HG03460 (cell line): ENCODE measurements around the gene HELZ2.

Source experiments
- ATAC-seq: cut with Tn5 transposase; IDR thresholded peaks from one replicate; pipeline ENCODE4 v1.9.1; 2021; ENCODE audit not compliant: unreplicated experiment

The HELZ2 gene

DNA sequence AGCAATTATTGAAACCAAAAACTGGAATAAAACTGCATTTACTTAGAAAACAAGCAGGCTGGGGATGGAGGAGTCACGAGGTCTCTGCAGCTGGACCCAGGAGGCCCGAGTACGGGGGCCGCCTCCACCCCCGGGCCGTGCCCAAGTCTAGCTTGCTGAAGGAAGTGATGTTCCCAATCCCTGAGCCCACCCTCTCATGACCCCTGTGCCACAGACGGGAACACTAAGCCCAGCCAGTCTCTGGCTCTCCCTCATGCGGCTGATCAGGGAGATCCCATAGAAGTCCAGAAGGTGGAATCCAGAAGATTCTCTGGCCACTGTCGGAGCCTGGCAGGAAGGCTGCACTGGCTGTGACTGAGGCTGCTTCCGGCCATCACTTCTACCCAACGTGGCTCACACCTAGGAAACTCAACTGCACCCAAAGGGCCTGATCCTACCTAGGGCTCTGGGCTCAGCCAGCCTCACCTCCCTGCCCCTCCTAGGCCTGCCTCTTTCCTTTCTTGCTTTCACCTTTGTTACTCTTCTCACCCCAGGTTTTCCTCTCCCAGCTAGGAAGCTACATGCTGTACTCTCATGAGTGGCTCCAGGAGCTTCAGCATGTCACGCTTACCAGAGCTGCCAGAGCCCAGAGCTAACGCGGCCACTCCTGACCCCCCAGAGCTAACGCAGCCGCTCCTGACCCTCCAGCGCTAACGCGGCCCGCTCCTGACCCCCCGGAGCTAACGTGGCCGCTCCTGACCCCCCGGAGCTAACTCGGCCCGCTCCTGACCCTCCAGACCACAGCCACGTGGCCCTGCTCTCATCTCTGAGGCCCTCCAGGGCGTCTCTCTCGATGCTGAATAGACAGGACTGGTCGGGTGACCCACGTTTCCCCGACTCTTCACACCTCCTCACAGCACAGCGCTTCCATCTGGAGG, 24.7 kb upstream of the HELZ2 start:
- no peak for ATAC-seq

- no peak for ATAC-seq
Measured at GRCh38 chr20:63597651-63598478, 23.8 kb upstream of the HELZ2 start.

DNA sequence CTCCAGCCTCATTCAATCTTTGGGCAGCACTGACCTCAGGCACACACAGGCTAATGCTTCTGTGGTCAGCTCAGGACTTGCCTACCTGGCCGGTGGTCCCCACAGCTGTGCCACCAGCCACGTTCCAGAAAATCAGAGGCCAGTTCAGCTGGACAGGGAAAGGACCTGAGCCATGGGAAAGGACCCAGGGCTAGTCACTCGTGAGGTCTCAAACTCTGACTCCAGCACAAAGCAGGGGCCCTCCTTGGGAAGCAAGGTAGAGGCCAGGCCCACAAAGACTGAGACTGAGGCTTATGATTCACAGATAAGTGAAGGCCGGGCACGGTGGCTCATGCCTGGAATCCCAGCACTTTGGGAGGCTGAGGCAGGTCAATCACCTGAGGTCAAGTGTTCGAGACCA, 22.4 kb upstream of the HELZ2 start:
- no peak for ATAC-seq

- ATAC-seq, result no peak
Measured at GRCh38 chr20:63595416-63596127, 21.5 kb upstream of the HELZ2 start.

GRCh38 chr20:63594043-63594561, 20.1 kb upstream of the HELZ2 start:
- no peak for ATAC-seq

GRCh38 chr20:63592661-63593060, 18.6 kb upstream of the HELZ2 start:
- ATAC-seq, result no peak

DNA sequence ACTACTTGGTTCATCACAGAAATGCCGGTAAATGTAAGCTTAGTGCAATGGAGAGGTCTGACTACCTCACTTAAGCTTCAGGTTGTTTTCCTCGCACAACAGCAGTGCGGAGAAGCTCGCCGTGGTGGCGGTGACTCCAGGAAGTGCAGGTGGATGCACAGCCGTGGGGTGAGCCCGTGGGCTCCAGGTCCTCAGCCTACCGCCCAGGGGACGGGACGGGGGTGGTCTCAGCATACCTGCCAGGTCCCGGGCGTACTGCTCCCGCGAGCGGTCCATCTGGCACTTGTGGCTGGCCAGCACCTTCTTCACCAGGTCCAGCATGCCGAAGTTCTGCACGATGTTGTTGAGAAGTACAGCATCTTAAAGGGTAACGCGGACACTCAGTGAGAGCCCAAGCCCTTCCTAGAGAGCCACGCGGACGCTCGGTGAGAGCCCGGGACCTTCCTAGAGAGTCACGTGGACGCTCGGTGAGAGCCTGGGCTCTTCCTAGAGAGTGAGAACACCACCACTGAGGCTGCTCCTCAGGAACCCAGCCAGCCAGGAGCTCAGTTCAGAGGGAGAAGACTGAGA, 17.8 kb upstream of the HELZ2 start:
- ATAC-seq, result no peak

GRCh38 chr20:63591147-63591533, 17.1 kb upstream of the HELZ2 start:
- ATAC-seq, result no peak

DNA sequence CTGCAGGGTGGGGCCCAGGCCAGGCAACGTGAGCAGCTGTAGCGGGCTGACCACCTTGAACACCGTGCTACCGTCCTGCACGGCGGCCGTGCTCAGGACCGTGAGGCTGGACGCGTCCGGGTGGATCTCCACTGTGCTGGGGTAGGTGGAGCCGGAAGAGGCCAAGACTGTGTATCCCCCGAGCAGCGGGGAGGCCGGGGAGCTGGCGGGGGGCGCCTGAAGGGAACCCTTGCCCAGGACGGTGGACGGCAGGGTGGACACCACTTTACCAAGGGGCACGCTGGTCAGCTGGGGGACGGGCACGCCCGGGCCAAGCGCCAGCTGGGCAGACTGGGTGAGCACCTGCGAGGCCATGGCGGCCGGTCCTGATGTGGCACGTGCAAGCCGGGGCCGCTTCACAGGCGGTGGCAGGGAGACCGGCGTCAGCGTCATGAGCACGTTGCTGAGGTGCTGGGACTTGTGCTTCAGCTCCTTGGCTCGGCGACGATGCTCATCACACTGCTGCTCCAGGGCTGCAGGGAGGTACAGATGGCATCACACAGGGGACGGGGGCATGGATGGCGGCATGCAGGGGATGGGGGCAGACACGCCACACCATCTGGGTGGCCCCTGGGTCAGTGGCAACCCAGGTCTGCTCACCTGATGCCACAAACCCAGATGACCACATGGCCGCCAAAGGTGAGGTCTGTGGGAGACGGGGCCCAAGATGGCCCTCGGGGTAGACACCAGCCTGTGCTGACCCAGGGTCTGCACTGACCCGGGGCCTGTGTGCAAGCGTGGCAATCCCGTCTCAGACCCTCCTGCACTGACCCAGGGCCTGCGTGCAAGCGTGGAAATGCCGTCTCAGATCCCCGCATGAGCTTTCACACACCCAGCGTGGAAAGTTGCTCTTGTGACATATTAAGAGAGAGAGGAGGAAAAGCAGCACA, 16.4 kb upstream of the HELZ2 start:
- no peak for ATAC-seq

DNA sequence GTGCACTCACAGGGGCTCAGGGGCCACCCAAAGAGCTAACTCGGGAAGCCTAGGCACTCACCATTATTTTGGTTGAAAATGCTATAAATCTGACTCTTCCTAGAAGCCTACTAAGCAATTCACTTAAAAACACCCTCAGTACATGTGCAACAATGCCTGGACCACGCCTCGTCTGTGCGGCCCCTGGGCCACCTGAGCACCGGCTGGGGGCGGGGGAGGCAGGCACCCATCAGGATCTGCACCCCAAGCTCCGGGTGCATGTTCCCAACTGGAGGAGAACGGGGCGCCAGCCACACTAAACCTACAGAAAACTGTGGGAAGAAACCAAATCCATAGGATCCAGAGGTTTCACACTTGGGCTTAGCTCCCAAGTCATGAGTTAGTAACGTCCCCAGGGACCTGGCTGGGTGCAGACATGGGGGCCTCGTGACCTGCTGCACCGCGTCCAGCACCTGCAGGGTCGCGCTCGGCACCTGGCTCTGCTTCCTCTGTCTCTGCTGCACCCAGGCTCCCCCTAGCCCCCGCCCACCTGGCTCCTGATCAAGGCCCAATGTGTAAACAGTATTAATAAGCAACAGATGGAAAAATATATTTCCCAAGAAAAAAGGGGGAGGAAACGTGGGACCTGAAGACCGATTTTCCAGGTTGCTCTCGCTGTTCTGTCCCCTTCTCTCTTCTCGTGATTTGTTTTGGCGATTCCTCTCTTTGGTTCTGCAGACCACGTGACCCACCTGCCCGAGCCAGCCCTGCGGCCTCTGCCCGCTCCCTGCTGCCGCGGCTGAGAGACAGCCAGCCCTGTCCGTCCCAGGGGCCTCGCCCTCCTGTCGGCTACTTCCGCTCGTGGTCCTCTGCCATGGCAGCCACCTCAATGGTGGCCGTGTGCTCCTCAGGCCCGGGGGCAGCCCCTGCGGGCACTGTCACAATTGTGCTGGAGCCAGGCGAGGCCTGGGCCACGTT, 15.5 kb upstream of the HELZ2 start:
- ATAC-seq, result no peak

DNA sequence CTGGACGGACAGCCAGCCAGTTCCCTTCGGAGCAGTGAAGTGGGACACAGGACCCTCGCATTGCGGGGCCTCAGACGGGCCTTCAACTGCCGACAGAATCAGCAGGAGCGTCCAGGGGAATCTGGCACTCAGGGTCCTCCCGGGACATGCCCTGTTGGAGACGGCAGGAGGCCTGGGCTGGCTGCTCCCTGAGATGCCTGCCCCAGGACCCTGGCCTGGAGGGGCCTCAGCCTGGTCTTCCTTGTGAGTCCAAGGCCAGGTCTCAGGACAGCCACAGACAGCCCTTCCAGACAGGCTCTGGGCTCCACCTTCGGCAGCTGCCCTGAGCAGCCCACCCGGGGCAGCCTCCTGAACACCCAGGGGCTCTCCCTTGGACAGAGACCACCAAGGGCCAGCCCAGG, 14.6 kb upstream of the HELZ2 start:
- ATAC-seq, result no peak

DNA sequence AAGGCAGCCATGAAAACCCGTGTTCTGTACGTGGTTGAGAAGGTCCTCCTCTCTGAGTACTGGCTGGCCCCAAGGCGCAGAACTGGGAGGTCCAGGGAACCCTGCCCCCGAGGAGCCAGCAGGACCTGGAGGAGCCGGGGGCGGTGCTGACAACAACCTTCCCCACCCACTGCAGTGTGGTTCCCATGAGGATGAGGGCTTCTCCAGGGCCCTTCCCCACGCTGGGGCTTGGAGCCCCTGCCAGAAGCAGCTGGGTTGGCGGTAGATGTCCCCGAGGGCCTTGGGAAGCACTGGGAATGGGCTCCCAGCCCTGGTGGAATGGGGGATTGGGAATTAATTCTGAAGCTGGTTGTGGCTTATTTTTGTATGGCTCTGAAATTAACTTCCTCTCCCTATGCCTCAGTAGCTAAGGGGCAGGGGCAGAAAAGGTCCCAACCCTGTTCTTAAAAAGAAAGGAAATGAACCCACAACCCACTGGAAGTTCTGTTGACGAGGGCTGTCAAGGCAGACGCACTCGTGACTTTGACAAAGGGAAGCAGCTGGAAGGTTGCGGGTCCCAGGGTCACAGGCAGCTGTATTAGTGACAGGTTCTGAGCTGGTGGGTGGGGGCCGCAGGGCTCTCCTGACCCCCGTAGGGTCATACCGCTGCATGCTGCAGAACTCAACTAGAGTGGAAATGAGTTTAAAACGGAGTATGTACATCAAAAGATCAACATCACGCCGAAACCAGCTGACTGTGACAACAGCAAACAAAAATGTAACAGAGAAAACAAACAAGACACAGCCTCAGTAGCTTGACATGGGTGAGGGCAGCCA, 13.9 kb upstream of the HELZ2 start:
- ATAC-seq, result no peak

DNA sequence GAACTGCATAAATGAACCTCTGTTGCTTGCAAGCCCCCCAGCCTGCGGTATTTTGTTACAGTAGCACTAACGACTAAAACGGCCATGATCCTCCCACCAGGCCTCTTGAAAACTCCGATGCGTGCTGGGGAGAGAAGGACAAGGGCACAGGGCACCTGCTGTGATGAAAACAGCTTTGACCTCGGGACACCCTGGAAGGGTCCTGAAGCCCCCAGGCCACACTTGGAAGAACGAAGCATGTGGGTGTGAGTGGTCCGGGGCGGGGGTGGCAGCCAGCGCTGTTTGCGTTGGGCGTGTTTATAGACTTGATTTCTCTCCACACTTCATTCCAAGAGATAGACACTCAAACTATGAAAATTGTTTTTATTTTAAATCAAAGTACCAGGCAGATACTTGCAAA, 13.2 kb upstream of the HELZ2 start:
- no peak for ATAC-seq

GRCh38 chr20:63586797-63587196, 12.8 kb upstream of the HELZ2 start:
- no peak for ATAC-seq

- ATAC-seq, result no peak
Measured at GRCh38 chr20:63585616-63586565, 11.9 kb upstream of the HELZ2 start.

DNA sequence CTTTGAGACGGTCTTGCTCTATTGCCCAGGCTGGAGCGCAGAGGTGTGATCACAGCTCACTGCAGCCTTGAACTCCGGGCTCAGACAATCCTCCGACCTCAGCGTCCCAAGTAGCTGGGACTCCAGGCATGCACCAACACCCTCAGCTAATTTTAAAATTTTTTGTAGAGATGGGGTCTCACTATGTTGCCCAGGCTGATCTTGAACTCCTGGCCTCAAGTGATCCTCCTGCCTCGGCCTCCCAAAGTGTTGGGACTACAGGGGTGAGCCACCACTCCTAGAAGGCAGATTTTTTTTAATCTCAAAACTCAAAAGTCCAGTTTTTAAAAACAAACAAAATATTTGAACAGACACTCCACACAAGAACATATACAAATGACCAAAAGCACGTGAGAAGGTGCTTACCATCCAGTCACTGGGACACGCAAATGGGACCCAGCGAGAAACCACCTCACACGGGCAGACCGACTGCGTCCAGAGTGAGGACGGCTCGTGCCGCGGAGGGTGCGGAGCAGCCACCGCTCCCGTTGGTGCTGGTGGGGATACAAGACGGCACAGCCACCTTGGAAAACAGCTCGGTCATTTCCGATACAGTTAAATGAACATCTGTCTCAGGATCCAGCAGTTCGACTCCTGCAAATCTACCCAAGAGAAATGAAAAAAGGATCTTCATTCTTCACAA, 8.5 kb upstream of the HELZ2 start:
- ATAC-seq, result no peak
